GM18520 (cell line): ENCODE data around the gene KRT71.

Experiments
- ATAC-seq: cut with Tn5 transposase; IDR thresholded peaks from one replicate; pipeline ENCODE4 v1.9.1; 2021; ENCODE audit not compliant: unreplicated experiment

KRT71 gene

GRCh38 chr12:52575948-52576347 lies 23.0 kb upstream of the KRT71 start:
- ATAC-seq = no peak

- no peak for ATAC-seq
Measured at GRCh38 chr12:52575256-52575655, 22.3 kb upstream of the KRT71 start.

GRCh38 chr12:52573743-52574142 lies 20.8 kb upstream of the KRT71 start, which contains the start of gene KRT74:
TSS of gene KRT74 (minus strand) at chr12:52573843. CDS start at chr12:52573777, 66 bp downstream.
- ATAC-seq = no peak

- no peak for ATAC-seq
Measured at GRCh38 chr12:52573306-52573705, 20.4 kb upstream of the KRT71 start.

GRCh38 chr12:52570511-52570910 lies 17.6 kb upstream of the KRT71 start:
- ATAC-seq = no peak

GRCh38 chr12:52568111-52568510 lies 15.2 kb upstream of the KRT71 start:
- ATAC-seq = no peak

- ATAC-seq = no peak
Measured at GRCh38 chr12:52566847-52567291, 13.9 kb upstream of the KRT71 start.

- no peak for ATAC-seq
Measured at GRCh38 chr12:52564582-52564981, 11.6 kb upstream of the KRT71 start.

GRCh38 chr12:52561880-52562449 lies 9.0 kb upstream of the KRT71 start:
- ATAC-seq = no peak

GRCh38 chr12:52559979-52560378 lies 7.0 kb upstream of the KRT71 start:
- ATAC-seq = no peak

GRCh38 chr12:52558781-52559445 lies 6.0 kb upstream of the KRT71 start:
- no peak for ATAC-seq

- no peak for ATAC-seq
Measured at GRCh38 chr12:52557476-52557875, 4.5 kb upstream of the KRT71 start.

- ATAC-seq = no peak
Measured at GRCh38 chr12:52555577-52555976, 2.6 kb upstream of the KRT71 start.

GRCh38 chr12:52552055-52552454 lies 890 bp downstream of the KRT71 start:
- no peak for ATAC-seq

- no peak for ATAC-seq
Measured at GRCh38 chr12:52551216-52551865, 1.6 kb downstream of the KRT71 start.

GRCh38 chr12:52546126-52546525 lies 6.8 kb downstream of the KRT71 start:
- ATAC-seq = no peak

- no peak for ATAC-seq
Measured at GRCh38 chr12:52543985-52544883, 8.7 kb downstream of the KRT71 start.

- ATAC-seq = no peak
Measured at GRCh38 chr12:52542785-52543318, 10.1 kb downstream of the KRT71 start.

- no peak for ATAC-seq
Measured at GRCh38 chr12:52542157-52542556, 10.8 kb downstream of the KRT71 start.

GRCh38 chr12:52541709-52542108 lies 11.2 kb downstream of the KRT71 start:
- ATAC-seq = no peak

- ATAC-seq = no peak
Measured at GRCh38 chr12:52540531-52540930, 12.4 kb downstream of the KRT71 start.
